GM18868 (cell line): ENCODE data around the gene PACS2.
"Not testable (repeated sequence)": the region's sequence is repeated elsewhere in the genome, so short reads cannot be mapped to it uniquely, and the experiment has no call there.

Experiments used
- ATAC-seq: cut with Tn5 transposase; IDR thresholded peaks from one replicate; pipeline ENCODE4 v1.9.1; 2021; ENCODE audit warnings: mild to moderate bottlenecking, moderate library complexity; ENCODE audit not compliant: unreplicated experiment

Gene PACS2

DNA sequence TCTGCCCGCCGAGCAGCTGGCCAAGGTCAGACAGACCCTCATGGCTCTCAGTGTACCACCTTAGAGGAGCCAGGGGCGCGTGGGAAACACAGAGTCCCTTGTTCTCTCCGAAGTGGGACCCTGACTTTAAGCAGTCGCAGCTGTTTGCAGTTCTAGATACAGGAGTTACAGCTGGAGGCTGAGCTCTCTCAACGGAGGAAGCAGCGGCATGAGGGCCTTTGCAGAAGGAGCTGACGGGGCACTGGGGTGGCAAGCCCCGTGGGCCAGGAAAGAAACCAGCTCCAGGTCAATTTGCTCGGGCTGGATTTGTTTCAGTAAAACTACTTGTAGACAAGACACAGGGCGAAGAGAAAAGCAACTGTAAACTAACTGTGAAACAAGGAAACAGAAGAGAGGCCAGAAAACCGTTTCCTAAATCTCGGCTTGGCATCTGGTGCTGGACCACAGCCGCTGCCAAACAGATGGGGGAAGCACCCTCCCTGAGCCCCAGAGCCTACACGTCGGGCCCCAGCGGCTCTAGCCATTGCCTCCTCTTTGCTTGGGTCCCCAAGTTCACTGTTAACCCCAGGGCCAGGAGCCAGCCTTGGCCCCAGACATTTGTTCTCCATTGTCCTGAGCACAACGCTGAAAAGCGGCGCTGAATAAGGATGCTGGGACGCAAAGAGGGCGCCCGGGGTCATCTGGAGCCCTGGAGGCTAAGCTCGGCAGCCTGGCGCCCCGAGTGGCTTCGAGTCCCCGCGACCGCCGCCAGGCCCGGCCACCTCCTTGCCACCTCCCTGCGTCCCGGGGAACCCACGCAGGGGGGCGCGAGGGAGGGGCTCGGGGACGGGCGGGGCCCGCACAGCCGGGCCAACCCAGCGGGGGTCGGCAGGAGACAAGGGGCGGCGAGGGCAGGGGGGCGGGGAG lies 914 bp upstream of the PACS2 start:
- ATAC-seq, result peak; percentile 10

DNA sequence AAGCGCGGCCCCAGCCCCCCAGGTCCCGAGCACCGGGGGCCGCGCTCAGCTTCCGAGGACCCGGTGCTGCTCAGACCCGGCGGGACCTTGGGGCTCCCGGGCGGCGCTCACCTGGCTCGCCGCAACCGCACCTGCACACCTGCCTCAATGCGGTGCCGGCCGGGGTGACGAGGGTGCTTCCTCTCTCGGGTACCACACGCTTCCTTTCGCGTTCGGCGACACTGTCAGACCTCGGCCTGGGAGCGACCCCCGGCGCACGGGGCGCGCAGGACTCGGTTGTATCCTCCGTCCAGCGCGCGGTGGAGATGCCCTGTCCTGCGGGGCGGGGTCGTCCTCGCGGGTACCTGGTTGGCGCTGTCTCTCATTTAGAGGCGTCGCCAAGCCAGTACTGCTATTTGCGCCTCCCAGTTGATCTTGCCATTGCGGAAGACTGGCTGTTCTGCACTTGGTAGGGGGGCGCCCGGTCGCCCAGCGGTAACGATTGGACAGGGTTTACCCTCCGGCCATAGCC lies 718 bp downstream of the PACS2 start:
- no peak for ATAC-seq

DNA sequence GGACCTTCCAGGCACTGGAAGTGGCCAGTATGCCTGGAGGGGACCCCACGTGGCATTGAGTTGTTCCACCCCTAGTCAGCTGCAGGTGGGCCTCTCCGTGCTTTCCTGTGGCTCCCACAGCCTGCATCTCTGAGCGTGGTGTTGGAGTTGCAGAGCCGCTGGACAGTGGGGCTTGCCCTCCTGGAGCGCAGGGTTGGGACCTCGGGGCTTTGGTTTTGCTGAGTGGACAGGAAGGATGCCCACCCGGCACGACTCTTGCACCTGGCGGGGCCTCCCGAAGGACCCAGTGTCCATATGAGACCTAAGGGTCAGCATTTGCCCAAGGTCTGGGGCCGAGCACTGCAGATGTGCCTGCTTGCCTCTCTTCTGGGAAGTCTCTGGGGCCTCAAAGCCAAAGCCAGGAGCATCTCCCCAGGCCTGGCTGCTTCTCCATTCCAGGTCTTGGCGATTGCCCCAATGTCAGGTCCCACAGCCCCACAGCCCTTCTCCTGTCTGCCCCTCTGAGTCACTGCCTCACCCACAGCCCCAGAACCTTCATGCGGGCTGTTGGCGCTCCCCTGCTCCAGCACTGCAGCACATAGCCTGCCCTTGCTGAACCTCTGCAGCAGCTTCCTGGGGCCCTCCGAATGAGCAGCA lies 1.5 kb downstream of the PACS2 start:
- no peak for ATAC-seq

DNA sequence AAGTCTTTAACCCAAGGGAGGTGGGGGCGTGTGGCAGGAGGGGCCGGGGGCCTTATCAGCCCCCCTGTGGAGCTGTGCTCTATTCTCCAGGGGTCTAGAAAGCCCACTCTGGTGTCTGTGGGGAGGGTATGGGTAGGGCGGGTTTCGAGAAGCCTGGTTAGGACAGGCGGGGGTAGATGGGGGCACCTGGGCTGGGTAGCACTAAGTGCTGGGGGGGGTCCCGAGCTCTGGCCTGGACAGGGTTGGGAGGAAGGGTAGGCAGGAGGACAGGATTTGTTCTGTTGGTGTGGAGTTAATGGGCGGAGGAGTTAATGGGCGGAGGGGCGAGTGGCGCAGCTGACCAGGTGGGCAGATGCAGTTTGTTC lies 2.0 kb downstream of the PACS2 start:
- no peak for ATAC-seq

DNA sequence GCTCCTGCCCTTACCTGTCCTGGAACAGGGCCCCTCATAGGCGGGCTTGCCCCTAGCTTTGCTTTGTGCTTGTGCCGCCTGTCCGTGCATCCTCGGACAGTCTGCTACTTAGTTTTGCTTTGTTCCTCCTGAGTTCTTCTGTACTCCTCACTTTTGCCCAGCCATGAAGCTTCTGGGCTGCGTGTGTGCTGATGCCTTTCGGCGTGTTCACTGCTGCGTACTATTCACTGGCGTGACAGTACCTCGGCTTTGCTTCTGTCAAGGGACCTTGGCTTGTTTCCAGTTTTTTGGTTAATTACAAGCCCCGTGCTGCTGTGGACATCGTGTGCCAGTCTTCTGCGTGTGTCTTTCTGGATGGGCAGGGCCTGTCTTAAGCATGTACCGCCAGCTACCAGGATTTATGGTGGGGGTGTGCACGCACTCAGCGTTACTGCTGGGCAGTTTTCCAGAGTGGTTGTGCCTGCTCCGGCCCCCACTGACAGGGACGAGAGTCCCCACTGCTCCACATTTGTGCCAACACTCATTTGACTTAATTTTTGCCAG lies 2.5 kb downstream of the PACS2 start:
- no peak for ATAC-seq

DNA sequence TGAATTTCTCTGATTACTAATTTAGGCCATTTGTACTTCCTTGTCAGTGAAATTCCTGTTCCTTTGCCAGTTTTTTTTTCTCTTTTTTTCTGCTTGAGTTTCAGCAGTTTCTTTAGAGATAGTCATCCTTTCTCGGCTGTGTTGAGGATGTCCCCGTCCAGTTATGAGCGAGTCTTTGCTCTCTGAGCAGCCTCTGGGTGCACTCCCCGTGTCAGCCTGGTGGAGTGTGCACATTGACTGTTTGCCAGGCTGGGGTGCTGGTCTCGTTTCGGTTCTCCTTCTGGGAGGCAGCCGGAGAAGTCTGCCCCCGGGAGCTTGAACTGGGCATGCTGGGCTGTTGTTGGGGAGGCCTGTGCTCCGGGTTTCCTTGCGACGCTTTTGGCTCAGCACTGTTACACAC lies 3.0 kb downstream of the PACS2 start:
- no peak for ATAC-seq

DNA sequence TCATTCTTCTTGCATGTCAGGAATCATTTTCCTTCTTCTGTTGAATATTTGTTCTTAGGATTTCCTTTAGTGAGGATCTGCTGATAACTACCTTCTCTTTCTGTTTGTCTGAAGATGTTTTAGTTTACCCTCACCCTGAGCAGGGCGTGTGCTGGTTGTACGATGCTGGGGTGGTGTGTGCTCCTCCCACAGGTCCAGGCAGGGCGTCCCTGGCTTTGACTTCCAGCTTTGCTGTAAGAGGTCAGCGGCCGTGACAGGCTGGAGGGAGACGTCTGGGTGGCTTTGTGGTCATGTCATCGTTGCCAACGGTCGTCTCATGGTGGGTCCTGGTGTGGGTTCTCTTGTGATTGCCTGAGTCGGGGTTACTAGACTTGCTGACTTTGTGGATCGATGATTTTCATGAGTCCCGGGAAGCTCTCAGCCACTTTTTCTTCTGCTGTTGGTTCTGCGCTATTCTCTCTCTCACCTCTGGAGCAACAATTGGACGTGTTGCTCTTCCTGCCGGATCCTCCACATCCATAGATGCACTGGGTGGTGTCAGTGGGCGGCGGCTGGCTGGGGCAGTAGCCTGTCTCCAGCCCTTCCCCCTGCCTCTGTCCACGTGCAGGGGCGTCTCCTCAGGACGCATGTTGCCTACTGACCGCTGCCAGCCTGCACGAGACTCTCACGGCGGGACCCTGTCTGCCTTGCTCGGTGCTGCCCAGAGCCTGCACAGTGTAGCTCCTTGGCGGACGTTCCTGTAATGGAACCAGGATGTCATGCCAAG lies 8.4 kb downstream of the PACS2 start:
- no peak for ATAC-seq

DNA sequence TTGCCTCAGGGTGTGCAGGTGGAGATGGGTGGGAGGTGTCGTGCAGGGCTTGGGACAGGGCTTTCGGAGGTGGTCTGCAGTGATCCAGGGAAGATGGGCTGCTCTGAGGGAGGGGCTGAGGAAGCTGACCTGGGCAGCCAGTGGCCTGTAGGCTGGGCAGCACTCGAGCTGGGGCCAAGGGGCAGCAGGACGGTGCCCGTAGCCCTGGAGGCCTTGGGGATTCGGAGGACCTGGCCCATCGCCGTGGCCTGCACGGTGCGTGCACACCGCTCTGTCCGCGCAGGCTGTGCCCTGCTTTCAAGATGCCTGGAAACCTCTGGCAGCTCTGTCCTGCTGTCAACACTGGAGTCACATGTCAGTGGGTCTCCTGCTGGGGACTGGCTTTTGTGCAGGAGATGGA lies 9.1 kb downstream of the PACS2 start:
- no peak for ATAC-seq

DNA sequence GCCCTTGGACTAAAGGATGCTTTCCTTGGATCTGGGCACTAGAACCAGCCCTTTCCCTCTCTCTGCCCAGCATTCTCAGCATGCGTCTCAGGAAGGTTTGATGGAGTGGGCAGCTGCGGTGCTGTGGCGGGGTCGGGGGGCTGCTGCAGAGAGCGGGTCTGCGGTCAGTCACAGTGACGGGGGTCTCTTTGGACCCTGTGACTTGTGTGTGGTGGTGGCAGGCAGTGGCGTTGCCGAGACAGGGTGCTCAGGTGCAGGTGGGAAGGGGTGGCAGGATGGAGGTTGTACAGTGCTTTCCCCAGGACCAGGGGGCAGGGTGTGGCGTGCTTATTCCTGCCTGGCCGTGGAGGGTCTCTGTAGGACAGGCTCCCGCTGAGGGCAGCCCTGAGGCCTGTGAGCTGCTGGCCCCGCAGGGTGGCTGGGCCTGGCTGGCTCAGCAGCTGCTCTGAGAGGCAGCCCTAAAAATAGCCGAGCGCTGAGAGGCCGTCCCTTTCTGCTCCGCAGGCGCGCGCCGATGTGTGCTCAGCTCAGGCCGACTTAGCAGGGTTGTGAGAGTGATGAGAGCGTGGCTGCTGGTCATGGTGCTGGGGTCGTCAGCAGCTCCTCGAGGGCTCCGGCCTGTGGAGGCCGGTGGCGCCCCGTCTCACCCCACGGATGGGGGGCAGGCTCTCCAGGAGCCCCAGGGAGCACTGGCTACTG lies 9.7 kb downstream of the PACS2 start:
- ATAC-seq, result no peak

DNA sequence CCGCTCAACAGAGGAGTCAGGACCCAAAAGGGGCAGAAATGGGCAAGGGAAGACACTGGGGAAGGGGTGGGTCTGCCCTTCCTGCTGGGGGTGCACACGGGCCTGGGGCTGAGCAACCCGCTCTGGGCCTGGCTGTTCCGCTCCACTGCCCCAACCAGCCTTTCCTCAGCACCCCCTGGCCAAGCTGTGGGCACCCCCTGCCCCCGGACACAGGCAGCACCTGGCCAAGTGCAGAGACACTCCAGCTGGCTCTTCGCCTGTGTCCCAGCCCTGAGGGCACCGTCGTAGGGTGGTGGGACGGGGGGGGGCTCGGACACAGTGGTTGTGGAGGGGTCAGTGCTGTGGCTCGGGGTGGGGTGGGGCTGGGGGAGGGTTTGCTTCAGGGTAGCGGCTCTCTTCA lies 10.3 kb downstream of the PACS2 start:
- ATAC-seq, result no peak

DNA sequence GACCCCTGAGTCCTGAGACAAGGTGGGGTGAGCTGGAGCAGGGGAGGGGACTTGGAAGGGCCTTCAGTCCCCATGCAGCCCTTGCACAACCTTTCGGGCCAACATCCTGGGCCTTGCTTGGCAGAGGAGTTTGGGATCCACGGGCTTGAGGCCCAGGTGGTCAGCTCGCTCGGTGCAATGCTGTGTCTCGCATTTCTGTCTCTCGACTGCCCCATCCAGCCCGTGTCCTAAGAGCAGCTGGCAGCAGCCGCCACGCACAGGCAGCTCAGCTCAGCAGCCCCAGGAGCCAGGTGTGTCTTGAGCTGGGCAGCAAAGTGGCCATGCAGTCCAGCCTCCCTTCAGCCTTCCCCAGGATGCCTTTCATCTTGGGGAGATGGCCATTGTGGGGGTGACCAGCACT lies 10.8 kb downstream of the PACS2 start:
- ATAC-seq, result no peak

DNA sequence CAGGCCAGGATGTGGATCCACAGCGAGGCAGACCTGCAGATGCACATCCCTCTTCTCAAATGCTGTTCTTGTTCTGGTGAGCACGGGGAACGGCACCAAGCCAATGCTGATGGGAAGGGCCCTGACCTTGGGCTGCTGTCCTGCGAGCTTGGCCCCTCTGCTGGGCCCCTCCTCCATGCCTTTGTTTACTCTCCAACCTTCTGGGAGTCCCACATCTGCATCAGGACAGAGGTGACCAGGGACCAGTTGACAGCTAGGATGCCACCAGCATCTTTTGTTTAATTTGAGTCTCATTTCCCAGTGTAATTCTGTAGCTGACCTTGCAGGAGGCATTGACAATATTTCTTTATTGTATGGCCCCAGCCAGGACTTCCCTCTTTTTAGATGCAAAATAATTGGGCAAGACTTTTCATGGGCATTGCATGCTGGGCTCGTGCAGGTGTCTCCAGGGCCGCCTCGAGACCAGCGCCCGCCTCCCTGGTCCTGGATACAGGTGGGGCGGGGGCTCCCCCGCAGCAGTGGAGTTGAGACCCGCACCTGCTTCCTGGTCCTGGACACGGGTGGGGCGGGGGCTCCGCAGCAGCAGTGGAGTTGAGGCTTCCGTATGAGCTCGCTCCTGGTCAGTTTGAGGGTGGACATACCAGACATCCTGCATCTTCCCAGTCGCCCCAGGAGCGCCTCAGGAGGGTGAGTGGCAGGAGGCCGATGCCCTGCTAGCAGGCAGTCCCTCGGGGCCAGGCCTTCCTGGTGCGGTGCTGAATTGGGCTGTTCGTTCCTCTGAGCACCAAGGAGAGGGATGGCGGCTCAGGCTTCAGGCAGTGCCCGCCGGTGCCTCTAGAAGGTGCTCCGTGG lies 11.4 kb downstream of the PACS2 start:
- ATAC-seq, result no peak

DNA sequence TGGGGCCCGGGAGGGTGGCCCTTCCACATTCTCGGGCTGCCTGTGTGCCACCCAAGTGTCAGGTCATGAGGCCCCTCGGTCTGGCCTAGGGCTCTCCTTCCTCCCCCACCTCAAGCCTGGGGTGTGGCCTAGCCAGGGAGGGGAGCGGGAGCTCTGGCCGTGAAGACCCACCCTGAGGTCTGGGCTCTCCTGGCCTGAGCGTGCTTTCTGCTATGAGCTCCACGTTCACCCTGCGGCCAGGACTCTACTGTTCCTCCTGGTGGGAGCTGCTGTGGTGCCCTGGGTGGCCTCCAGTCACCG lies 12.0 kb downstream of the PACS2 start:
- ATAC-seq, result no peak

DNA sequence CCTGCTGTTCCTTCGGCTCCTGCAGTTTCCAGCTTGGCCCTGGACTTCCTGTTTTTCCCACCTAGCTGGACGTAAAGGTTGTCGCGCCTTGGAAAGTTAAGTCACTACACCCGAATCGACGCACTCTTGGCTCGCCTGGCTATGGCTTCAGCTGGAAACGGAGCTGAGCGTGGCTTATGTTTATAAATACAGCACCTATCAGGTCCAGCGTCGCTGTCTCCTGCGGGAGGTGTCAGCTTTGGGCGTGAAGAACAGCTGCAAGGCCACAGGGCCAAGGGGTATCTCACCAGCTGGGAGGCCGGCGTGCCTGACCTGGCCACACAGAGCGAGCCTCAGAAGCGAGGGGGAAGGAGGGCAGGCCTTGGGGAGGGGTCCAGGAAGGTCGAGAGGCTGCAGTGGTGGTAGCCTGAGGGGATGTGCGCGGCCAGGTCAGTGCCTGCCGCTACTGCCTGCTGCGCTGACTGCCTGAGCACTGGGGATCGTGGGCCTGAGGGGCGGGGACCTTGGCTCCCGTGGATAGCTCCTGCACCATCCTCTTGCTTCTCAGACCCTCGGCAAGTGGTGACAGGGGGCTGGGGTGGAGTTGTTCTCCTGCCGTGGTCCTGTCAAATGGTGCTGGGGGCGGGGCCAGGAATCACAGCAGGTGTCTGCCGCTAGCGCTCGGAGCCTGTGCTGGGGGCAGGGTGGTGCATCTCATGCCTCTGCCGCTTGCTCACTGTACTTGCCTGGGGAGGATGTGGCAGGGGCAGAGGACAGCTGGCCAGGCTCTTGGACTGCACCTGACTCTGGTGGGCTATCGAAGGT lies 12.5 kb downstream of the PACS2 start:
- no peak for ATAC-seq

DNA sequence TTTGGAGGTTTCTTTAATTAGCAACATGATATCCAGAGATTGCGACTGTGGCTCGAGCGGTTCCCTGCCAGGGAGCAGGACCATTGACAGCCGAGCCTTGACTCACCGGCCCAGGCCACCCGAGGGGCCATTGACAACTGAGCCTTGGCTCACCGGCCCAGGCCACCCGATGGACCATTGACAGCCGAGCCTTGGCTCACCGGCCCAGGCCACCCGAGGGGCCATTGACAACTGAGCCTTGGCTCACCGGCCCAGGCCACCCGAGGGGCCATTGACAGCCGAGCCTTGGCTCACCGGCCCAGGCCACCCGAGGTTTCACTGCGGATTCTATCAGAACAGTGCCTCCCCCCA lies 13.1 kb downstream of the PACS2 start:
- not testable (repeated sequence) for ATAC-seq

DNA sequence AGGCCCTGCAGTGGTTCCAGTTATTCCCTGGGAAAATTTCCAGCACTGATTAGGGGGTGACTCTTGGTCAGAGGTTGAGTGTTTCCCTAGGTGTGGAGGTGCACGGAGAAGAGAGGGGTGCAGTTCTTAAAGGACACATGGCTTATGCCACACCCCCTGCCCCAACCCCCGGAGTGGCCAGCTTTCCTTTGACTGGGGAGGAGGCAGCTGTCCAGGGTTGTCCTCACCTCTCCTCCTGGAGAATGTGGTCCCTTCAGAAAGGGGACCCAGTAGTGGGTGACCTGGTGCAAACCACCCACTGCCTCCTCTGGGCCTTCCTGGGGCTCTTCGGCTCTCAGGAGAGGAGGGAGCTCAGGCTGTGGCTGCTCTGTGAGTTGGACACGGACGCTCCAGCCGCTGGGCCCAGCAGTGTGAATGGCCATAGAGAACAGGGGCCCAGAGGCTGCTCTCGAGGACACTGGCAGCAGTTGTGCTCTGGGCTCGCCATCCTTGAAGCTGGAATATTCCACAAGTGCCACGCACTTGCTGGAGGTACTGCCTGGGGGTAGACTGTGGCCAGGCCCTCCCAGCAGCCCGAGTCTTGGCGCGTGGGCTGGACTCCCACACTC lies 13.6 kb downstream of the PACS2 start:
- ATAC-seq, result no peak

DNA sequence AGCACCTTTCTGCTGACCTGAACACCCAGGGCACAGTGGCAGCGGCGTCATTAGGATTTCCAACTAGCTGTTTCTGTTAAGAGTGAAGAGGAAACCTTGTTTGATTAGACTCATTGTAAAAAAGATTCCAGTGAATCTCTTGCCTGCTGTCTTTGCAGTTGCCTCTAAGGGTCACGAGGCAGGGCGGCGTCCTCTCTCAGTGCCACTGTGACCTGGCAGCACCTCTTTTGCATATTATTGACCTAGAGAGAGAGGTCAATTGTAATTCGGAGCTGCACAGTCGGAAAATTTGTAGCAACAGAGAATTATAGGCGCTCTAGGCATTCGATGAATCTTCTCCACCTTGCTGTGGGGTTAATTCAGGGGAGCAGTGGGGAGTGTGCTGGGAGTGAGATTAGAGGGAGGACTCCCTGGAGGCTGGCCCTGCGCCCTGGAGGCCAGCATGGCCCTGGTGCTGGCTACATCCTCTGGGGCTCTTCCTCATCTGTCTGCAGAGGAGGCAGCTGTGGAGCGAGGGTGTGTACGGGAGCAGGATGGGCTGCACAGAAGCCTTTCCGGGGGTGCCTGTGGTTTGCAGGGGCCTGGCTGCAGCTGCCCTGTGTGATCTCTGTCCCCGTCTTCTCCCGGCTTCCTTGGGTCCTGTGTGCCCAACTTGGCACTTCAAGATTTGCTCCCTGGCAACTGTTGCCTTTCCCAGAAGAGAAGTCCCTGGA lies 14.3 kb downstream of the PACS2 start:
- ATAC-seq, result no peak
